DOHH2 (cell line): Measurements from ENCODE around the gene MYO1C.

Experiments
- CTCF ChIP-seq: fragments of 200-600 bp; sonication (generic); IDR thresholded peaks from one replicate; pipeline ENCODE4 v1.5.1; 2014; ENCODE audit warnings: antibody characterized with exemption, mild to moderate bottlenecking, low read depth, low read length; ENCODE audit not compliant: poor library complexity, severe bottlenecking
- EZH2phosphoT487 ChIP-seq: fragments of 200-600 bp; sonication (generic); IDR thresholded peaks from 2 replicates; pipeline ENCODE4 v1.6.1; 2017; ENCODE audit warnings: borderline replicate concordance, mild to moderate bottlenecking, antibody characterized with exemption, low read length, moderate library complexity, mixed read lengths

GRCh38 chr17:1519678-1520077 lies 27.2 kb upstream of the MYO1C start:
- TF ChIP-seq CTCF, result no peak
- TF ChIP-seq EZH2phosphoT487, result no peak
